K562 (cell line): Measurements from ENCODE around the gene CCDC68.

Source experiments
- EP300 ChIP-seq: IDR thresholded peaks from 2 replicates; pipeline ENCODE4 v1.6.1; 2012; ENCODE audit warnings: low read length, improper control_type of control experiment
- ESRRA ChIP-seq: fragments of 450-650 bp; IDR thresholded peaks from 2 replicates; pipeline ENCODE4 v1.6.1; 2014; ENCODE audit warnings: low read depth, mild to moderate bottlenecking, moderate library complexity, borderline replicate concordance
- FOXP1 ChIP-seq: sonication (generic); formaldehyde crosslinking; IDR thresholded peaks from 2 replicates; pipeline ENCODE4 v1.8.0; 2022; ENCODE audit warnings: mild to moderate bottlenecking, missing genetic modification reagents
- KDM1A ChIP-seq, 2 experiments: fragments of 450-650 bp; IDR thresholded peaks; 2 replicates each; pipeline ENCODE4 v1.6.1; 2016; ENCODE audit warnings: mild to moderate bottlenecking in 2 of 2
- SMC3 ChIP-seq: conservative IDR thresholded peaks from 2 replicates; pipeline ENCODE4 v1.6.1; 2011; ENCODE audit warnings: low read depth, low read length, improper control_type of control experiment; ENCODE audit not compliant: insufficient read depth
- ZNF121 ChIP-seq: sonication (generic); formaldehyde crosslinking; conservative IDR thresholded peaks from 2 replicates; pipeline ENCODE4 v1.8.0; 2022; ENCODE audit warnings: missing genetic modification reagents
- TF ChIP-seq, protein P1 (sequence below): sonication (generic); formaldehyde crosslinking; IDR thresholded peaks from 2 replicates; pipeline ENCODE4 v1.8.1; 2022; ENCODE audit warnings: missing genetic modification reagents
- TF ChIP-seq, protein P2 (sequence below): fragments of 250-450 bp; sonication (Bioruptor Pico); IDR thresholded peaks from 2 replicates; pipeline ENCODE4 v1.4.0; 2020; ENCODE audit warnings: mild to moderate bottlenecking, moderate library complexity

DNA sequence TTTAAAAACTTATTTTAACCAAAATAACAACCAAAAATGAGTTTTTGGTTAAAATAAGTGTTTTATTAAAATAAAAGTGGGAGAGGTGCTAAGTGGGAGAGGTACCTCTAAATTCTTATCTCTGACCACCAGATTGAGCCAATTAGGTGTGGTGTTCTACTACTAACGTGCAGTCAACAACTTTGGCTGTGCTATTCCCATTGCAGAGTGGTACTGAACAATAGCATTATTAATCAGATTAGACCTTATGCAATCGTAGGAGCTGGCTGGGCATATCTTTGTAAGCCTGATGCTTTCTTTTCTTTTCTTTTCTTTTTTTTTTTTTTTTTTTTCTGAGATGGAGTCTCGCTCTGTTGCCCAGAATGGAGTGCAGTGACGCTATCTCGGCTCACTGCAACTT, 92.1 kb downstream of the CCDC68 start:
- TF ChIP-seq, protein P1, sequence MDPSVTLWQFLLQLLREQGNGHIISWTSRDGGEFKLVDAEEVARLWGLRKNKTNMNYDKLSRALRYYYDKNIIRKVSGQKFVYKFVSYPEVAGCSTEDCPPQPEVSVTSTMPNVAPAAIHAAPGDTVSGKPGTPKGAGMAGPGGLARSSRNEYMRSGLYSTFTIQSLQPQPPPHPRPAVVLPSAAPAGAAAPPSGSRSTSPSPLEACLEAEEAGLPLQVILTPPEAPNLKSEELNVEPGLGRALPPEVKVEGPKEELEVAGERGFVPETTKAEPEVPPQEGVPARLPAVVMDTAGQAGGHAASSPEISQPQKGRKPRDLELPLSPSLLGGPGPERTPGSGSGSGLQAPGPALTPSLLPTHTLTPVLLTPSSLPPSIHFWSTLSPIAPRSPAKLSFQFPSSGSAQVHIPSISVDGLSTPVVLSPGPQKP (CRISPR knock-in tag), result no peak
- TF ChIP-seq ZNF121 (CRISPR knock-in tag) (no peak), ESRRA (no peak), EP300 (no peak), SMC3 (no peak), KDM1A (IDR thresholded peaks at IDR 0.05) (no peak), FOXP1 (CRISPR knock-in tag) (no peak)
- TF ChIP-seq, protein P2, sequence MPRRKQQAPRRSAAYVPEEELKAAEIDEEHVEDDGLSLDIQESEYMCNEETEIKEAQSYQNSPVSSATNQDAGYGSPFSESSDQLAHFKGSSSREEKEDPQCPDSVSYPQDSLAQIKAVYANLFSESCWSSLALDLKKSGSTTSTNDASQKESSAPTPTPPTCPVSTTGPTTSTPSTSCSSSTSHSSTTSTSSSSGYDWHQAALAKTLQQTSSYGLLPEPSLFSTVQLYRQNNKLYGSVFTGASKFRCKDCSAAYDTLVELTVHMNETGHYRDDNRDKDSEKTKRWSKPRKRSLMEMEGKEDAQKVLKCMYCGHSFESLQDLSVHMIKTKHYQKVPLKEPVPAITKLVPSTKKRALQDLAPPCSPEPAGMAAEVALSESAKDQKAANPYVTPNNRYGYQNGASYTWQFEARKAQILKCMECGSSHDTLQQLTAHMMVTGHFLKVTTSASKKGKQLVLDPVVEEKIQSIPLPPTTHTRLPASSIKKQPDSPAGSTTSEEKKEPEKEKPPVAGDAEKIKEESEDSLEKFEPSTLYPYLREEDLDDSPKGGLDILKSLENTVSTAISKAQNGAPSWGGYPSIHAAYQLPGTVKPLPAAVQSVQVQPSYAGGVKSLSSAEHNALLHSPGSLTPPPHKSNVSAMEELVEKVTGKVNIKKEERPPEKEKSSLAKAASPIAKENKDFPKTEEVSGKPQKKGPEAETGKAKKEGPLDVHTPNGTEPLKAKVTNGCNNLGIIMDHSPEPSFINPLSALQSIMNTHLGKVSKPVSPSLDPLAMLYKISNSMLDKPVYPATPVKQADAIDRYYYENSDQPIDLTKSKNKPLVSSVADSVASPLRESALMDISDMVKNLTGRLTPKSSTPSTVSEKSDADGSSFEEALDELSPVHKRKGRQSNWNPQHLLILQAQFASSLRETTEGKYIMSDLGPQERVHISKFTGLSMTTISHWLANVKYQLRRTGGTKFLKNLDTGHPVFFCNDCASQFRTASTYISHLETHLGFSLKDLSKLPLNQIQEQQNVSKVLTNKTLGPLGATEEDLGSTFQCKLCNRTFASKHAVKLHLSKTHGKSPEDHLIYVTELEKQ (CRISPR knock-in tag), result no peak
